OCI-LY7 (cell line): ENCODE results near the gene ANKRD65. TPM values are rescaled to one million over a fixed set of nuclear protein-coding genes. Genes with fewer than 3 reads are reported as not detected.

Experiments
- BruUV-seq: library from RNA; stranded (reverse); fragments of 400-500 nt; replicated peaks from 2 replicates; lab custom pipeline; 2021; lab: Mats Ljungman, UMichigan
- CTCF ChIA-PET: fragments of 300-600 bp; sonication (Branson Sonifier 250); formaldehyde crosslinking; loops from one replicate; lab custom pipeline; 2022; ENCODE audit warnings: antibody characterized with exemption; ENCODE audit not compliant: unreplicated experiment; lab: Charles Lee
- POLR2A ChIA-PET: fragments of 300-600 bp; sonication (Branson Sonifier 250); formaldehyde crosslinking; loops from one replicate; lab custom pipeline; 2022; ENCODE audit warnings: antibody characterized with exemption; lab: Charles Lee
- DNase-seq: peaks from one replicate; pipeline ENCODE4 v3.0.0-alpha.2; 2015; ENCODE audit warnings: low spot score
- H2AFZ ChIP-seq: fragments of 200-600 bp; sonication (generic), shearing (Covaris generic); 2 replicates; pipeline ENCODE4 v1.6.1; 2014; ENCODE audit warnings: mild to moderate bottlenecking, antibody characterized with exemption, low read length, moderate library complexity
- H3K27ac ChIP-seq: fragments of 200-600 bp; sonication (generic); 2 replicates; pipeline ENCODE4 v1.5.1; 2014; ENCODE audit warnings: mixed run types, low read depth, mild to moderate bottlenecking, moderate library complexity, low read length, inconsistent platforms; ENCODE audit not compliant: poor library complexity, severe bottlenecking
- H3K36me3 ChIP-seq: fragments of 200-600 bp; sonication (generic); 2 replicates; pipeline ENCODE4 v1.6.1; 2014; ENCODE audit warnings: mild to moderate bottlenecking, antibody characterized with exemption, low read length, moderate library complexity, mixed read lengths; ENCODE audit not compliant: insufficient read depth
- H3K4me1 ChIP-seq: fragments of 200-600 bp; sonication (generic); 2 replicates; pipeline ENCODE4 v1.5.1; 2014; ENCODE audit warnings: mild to moderate bottlenecking, low read length; ENCODE audit not compliant: insufficient read depth, poor library complexity, severe bottlenecking
- H3K4me2 ChIP-seq: fragments of 200-600 bp; sonication (generic); 2 replicates; pipeline ENCODE4 v1.6.1; 2014; ENCODE audit warnings: mild to moderate bottlenecking, low read length
- H3K4me3 ChIP-seq: fragments of 200-600 bp; sonication (generic); 2 replicates; pipeline ENCODE4 v1.5.1; 2014; ENCODE audit warnings: mild to moderate bottlenecking, low read depth, low read length; ENCODE audit not compliant: poor library complexity, severe bottlenecking
- H3K79me2 ChIP-seq: fragments of 200-600 bp; sonication (generic); 2 replicates; pipeline ENCODE4 v1.6.1; 2016; ENCODE audit warnings: low read depth, mild to moderate bottlenecking, low read length, moderate library complexity, mixed read lengths; ENCODE audit not compliant: insufficient read depth
- H3K9me2 ChIP-seq: fragments of 200-600 bp; sonication (generic); 2 replicates; pipeline ENCODE4 v1.6.1; 2016; ENCODE audit warnings: mild to moderate bottlenecking, low read length, mixed read lengths; ENCODE audit not compliant: insufficient read depth
- H3K9me3 ChIP-seq: fragments of 200-600 bp; sonication (generic); 2 replicates; pipeline ENCODE4 v1.6.1; 2014; ENCODE audit warnings: mild to moderate bottlenecking, mixed run types, low read length, mixed read lengths
- H4K20me1 ChIP-seq: fragments of 200-600 bp; sonication (generic); 2 replicates; pipeline ENCODE4 v1.6.1; 2014; ENCODE audit warnings: mild to moderate bottlenecking, antibody characterized with exemption, low read length, moderate library complexity, mixed read lengths; ENCODE audit not compliant: insufficient read depth
- EZH2phosphoT487 ChIP-seq: fragments of 200-600 bp; sonication (generic); IDR thresholded peaks from 2 replicates; pipeline ENCODE4 v1.6.1; 2018; ENCODE audit warnings: low read depth, borderline replicate concordance, mild to moderate bottlenecking, mixed run types, antibody characterized with exemption, low read length, moderate library complexity, mixed read lengths
- intact Hi-C: fragments of 100-400 bp; cut with micrococcal nuclease; formaldehyde crosslinking; loops from one replicate; pipeline ENCODE4 v1.10.0; 2022; ENCODE audit not compliant: unreplicated experiment
- total RNA-seq, 2 experiments: library from RNA; depleted of rRNA in 1 of 2; stranded (reverse); fragments of >200 nt in 1 of 2; shearing (Covaris generic) in 1 of 2; gene quantifications; 2 replicates each; pipeline ENCODE4 v1.2.3, GENCODE V29; 2014 to 2022
- TF ChIP-seq, protein P1 (sequence below): fragments of 200-600 bp; sonication (generic); conservative IDR thresholded peaks from 2 replicates; pipeline ENCODE4 v1.5.1; 2014; ENCODE audit warnings: mild to moderate bottlenecking, antibody characterized with exemption, low read length, moderate library complexity, mixed read lengths

ANKRD65 gene
- total RNA-seq, 2 experiments from 2014 or later = not detected

DNA sequence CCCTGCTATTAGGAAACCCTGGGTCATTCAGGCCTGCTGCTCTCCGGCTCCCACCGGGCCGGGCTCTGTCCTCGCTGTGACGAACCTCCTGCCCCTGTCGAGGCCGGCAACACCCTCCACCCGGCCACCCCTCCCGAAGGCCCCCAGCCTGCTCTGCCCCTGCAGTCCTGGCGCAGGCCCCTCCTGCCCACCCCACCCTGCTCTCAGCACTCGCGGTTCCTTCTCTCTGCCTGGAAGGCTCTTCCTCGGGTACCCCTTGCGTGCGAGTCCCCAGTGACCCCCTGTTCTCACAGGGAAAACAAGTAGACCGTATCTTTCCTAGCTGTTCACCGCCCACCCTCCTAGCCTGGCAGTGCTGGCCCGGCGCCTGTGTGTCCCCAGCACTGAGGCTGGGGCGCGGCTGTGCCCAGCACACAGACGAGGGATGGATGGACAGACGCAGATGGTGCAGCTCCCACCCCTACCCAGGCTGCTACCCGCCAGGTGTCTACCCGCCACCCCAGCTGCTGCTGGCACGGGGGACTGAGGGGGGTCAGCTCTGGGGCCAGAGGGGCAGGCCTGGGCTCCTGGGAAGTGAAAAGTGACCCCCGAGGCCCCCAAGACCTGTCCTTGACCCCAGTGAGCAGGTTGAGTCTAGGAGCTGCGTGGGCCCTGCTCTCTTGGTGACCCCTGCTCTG lies 11.3 kb upstream of the ANKRD65 start:
- no TSS peak for BruUV-seq
- no peak for TF ChIP-seq EZH2phosphoT487
- TF ChIP-seq, protein P1, sequence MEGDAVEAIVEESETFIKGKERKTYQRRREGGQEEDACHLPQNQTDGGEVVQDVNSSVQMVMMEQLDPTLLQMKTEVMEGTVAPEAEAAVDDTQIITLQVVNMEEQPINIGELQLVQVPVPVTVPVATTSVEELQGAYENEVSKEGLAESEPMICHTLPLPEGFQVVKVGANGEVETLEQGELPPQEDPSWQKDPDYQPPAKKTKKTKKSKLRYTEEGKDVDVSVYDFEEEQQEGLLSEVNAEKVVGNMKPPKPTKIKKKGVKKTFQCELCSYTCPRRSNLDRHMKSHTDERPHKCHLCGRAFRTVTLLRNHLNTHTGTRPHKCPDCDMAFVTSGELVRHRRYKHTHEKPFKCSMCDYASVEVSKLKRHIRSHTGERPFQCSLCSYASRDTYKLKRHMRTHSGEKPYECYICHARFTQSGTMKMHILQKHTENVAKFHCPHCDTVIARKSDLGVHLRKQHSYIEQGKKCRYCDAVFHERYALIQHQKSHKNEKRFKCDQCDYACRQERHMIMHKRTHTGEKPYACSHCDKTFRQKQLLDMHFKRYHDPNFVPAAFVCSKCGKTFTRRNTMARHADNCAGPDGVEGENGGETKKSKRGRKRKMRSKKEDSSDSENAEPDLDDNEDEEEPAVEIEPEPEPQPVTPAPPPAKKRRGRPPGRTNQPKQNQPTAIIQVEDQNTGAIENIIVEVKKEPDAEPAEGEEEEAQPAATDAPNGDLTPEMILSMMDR = no peak
- CTCF ChIA-PET = no interaction called here

DNA sequence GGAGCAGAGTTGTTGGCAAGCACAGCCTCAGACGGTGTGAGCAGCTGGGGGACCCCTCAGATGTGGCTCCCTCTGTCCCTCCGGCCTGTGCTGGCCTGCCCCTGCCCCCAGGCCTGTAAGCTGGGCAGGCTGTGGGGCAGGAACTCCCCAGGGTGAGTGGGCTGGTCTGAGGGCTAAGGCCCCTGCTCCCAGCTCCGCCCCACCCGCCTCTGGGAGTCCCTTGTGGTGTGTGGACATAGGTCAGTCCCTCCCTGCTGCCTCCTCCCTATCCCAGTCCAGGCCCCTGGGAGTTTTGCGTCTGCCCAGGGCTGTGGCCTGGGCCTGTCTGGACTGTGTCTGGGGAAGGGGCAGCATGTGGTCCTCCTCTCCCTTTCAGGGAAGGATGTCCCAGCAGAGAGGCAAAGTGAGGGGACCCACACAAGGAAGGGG lies 10.8 kb upstream of the ANKRD65 start:
- no peak overlapping the region for H3K4me2 ChIP-seq
- intact Hi-C loops = no loop called here
- H4K20me1 ChIP-seq = no peaks in the 10 kb centered on the region
- no TSS peak for BruUV-seq
- H2AFZ ChIP-seq = no peak overlapping the region
- ChIA-PET CTCF (no interaction called here), POLR2A (no interaction called here)
- DNase-seq = no peak
- no peaks in the 10 kb centered on the region for H3K79me2 ChIP-seq
- H3K27ac ChIP-seq = no peak overlapping the region
- H3K4me1 ChIP-seq = no peaks in the 10 kb centered on the region
- H3K9me2 ChIP-seq = no peaks in the 10 kb centered on the region
- no peak overlapping the region for H3K4me3 ChIP-seq
- H3K9me3 ChIP-seq = no peaks in the 10 kb centered on the region
- TF ChIP-seq, protein P1 = no peak
- TF ChIP-seq EZH2phosphoT487 = no peak
- no peaks in the 10 kb centered on the region for H3K36me3 ChIP-seq

More for the DNA sequence above, 11.3 kb upstream of the ANKRD65 start:
- intact Hi-C loops = no loop called here
- H3K79me2 ChIP-seq = no peaks in the 10 kb centered on the region
- no peaks in the 10 kb centered on the region for H3K9me2 ChIP-seq
- H4K20me1 ChIP-seq = no peaks in the 10 kb centered on the region
- H3K9me3 ChIP-seq = no peaks in the 10 kb centered on the region
- no peak overlapping the region for H3K27ac ChIP-seq
- no peak overlapping the region for H3K4me3 ChIP-seq
- no peaks in the 10 kb centered on the region for H3K4me1 ChIP-seq
- POLR2A ChIA-PET = no interaction called here
- DNase-seq = no peak
- no peak overlapping the region for H2AFZ ChIP-seq
- no peaks in the 10 kb centered on the region for H3K36me3 ChIP-seq
- H3K4me2 ChIP-seq = no peak overlapping the region
